Prostate gland (tissue), 2 donors: ENCODE data around the gene POLA1.

Source experiments
- POLR2A ChIP-seq: fragments of 450-650 bp; IDR thresholded peaks from one replicate; pipeline ENCODE4 v1.6.1; 2016; ENCODE audit warnings: antibody characterized with exemption, mild to moderate bottlenecking
- TF ChIP-seq, protein P1 (sequence below), 4 experiments: fragments of 200-600 bp in 2 of 4; fragments of 450-650 bp in 2 of 4; sonication (generic) in 2 of 4; IDR thresholded peaks; 1 replicate in 3 of 4; 2 replicates in 1 of 4; pipeline ENCODE4 v1.5.1; 2016 to 2019; ENCODE audit warnings: antibody characterized with exemption in 4 of 4, mild to moderate bottlenecking in 2 of 4, moderate library complexity in 2 of 4

DNA sequence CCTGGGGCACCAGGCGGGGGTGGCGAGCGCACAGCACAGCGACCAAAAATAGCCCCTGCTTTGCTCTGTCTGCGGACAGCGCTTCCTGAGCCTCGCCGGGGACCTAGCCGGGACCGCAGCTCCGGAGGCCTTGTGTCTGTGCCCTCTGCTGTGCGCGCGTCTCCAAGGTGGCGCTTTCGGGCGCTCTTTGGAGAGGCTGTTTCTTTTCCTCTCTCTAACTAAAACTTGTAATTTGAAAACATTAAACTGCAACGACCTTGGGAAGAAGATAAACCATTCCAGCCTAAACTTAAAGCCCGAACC lies 318.7 kb downstream of the POLA1 start:
- TF ChIP-seq POLR2A: no peak
- TF ChIP-seq, protein P1, sequence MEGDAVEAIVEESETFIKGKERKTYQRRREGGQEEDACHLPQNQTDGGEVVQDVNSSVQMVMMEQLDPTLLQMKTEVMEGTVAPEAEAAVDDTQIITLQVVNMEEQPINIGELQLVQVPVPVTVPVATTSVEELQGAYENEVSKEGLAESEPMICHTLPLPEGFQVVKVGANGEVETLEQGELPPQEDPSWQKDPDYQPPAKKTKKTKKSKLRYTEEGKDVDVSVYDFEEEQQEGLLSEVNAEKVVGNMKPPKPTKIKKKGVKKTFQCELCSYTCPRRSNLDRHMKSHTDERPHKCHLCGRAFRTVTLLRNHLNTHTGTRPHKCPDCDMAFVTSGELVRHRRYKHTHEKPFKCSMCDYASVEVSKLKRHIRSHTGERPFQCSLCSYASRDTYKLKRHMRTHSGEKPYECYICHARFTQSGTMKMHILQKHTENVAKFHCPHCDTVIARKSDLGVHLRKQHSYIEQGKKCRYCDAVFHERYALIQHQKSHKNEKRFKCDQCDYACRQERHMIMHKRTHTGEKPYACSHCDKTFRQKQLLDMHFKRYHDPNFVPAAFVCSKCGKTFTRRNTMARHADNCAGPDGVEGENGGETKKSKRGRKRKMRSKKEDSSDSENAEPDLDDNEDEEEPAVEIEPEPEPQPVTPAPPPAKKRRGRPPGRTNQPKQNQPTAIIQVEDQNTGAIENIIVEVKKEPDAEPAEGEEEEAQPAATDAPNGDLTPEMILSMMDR (IDR thresholded peaks at IDR 0.05): no peak
